ENCODE data around the gene PAXX.

Gene PAXX

GRCh38 chr9:136953771-136954269 is 38.4 kb upstream of the PAXX start:
- DNase-seq: no peak

- no peak for DNase-seq
Observed at GRCh38 chr9:136954270-136955083, 37.7 kb upstream of the PAXX start.

- DNase-seq: no peak
Observed at GRCh38 chr9:136955202-136955942, 36.9 kb upstream of the PAXX start.

GRCh38 chr9:136955943-136956335 is 36.3 kb upstream of the PAXX start:
- no peak for DNase-seq

- DNase-seq: no peak
Observed at GRCh38 chr9:136956604-136957003, 35.6 kb upstream of the PAXX start.

GRCh38 chr9:136957461-136957860 is 34.8 kb upstream of the PAXX start:
- no peak for DNase-seq

- DNase-seq: no peak
Observed at GRCh38 chr9:136957901-136958300, 34.3 kb upstream of the PAXX start.

GRCh38 chr9:136958473-136958872 is 33.7 kb upstream of the PAXX start:
- no peak for DNase-seq

GRCh38 chr9:136958898-136959850 is 33.0 kb upstream of the PAXX start:
- no peak for DNase-seq

GRCh38 chr9:136960212-136960937 is 31.8 kb upstream of the PAXX start:
- DNase-seq: no peak

GRCh38 chr9:136960938-136961275 is 31.3 kb upstream of the PAXX start:
- DNase-seq: no peak

- no peak for DNase-seq
Observed at GRCh38 chr9:136961279-136962065, 30.8 kb upstream of the PAXX start.

GRCh38 chr9:136962163-136962562 is 30.1 kb upstream of the PAXX start:
- DNase-seq: no peak

- no peak for DNase-seq
Observed at GRCh38 chr9:136962701-136963248, 29.4 kb upstream of the PAXX start.

- no peak for DNase-seq
Observed at GRCh38 chr9:136963341-136963740, 28.9 kb upstream of the PAXX start.

GRCh38 chr9:136963751-136964150 is 28.5 kb upstream of the PAXX start:
- no peak for DNase-seq

GRCh38 chr9:136964171-136964689 is 28.0 kb upstream of the PAXX start:
- no peak for DNase-seq

GRCh38 chr9:136964833-136965422 is 27.3 kb upstream of the PAXX start:
- DNase-seq: no peak

- no peak for DNase-seq
Observed at GRCh38 chr9:136965771-136966484, 26.3 kb upstream of the PAXX start.

Data from NCI-H1436 (cell line).